ENCODE data around the gene RIMBP2. TPM values are rescaled to one million over a fixed set of nuclear protein-coding genes. Genes with fewer than 3 reads are reported as not detected.
"Not testable (repeated sequence)": the region's sequence is repeated elsewhere in the genome, so short reads cannot be mapped to it uniquely, and the experiment has no call there.

Gene RIMBP2
- total RNA-seq, 1 donor from 2014 or later: not detected

GRCh38 chr12:130689408-130690405 is 26.4 kb downstream of the RIMBP2 start:
- ATAC-seq (ENCODE audit: poor library complexity): no peak
- DNase-seq: no peak
- intact Hi-C loops (cut with DNase I): no loop called here

- ATAC-seq (ENCODE audit: poor library complexity); intact Hi-C loops (cut with DNase I); DNase-seq: not testable (repeated sequence)
Measured at GRCh38 chr12:130688999-130689398, 27.1 kb downstream of the RIMBP2 start.

- intact Hi-C loops (cut with DNase I): no loop called here
- ATAC-seq (ENCODE audit: poor library complexity): no peak
- no peak for DNase-seq
Measured at GRCh38 chr12:130687796-130688778, 28.0 kb downstream of the RIMBP2 start.

- intact Hi-C loops (cut with DNase I): no loop called here
- ATAC-seq (ENCODE audit: poor library complexity) (no peak), DNase-seq (no peak)
Measured at GRCh38 chr12:130687190-130687589, 28.9 kb downstream of the RIMBP2 start.

- ATAC-seq (ENCODE audit: poor library complexity): no peak
Measured at GRCh38 chr12:130686511-130686991, 29.5 kb downstream of the RIMBP2 start.

GRCh38 chr12:130685850-130686249 is 30.2 kb downstream of the RIMBP2 start:
- no peak for ATAC-seq (ENCODE audit: poor library complexity)
- no peak for DNase-seq
- intact Hi-C loops (cut with DNase I): no loop called here

More at GRCh38 chr12:130686511-130686991, 29.5 kb downstream of the RIMBP2 start:
- no peak for DNase-seq
- intact Hi-C loops (cut with DNase I): no loop called here

- DNase-seq (no peak), ATAC-seq (ENCODE audit: poor library complexity) (no peak)
- intact Hi-C loops (cut with DNase I): no loop called here
Measured at GRCh38 chr12:130685250-130685787, 30.8 kb downstream of the RIMBP2 start.

GRCh38 chr12:130683811-130684210 is 32.3 kb downstream of the RIMBP2 start:
- ATAC-seq (ENCODE audit: poor library complexity) (no peak), DNase-seq (no peak)
- intact Hi-C loops (cut with DNase I): no loop called here

GRCh38 chr12:130683080-130683479 is 33.0 kb downstream of the RIMBP2 start:
- intact Hi-C loops (cut with DNase I): no loop called here
- no peak for ATAC-seq (ENCODE audit: poor library complexity)
- DNase-seq: no peak

- DNase-seq (no peak), ATAC-seq (ENCODE audit: poor library complexity) (no peak)
- intact Hi-C loops (cut with DNase I): no loop called here
Measured at GRCh38 chr12:130680451-130680990, 35.6 kb downstream of the RIMBP2 start.

GRCh38 chr12:130677957-130678558 is 38.0 kb downstream of the RIMBP2 start:
- intact Hi-C loops (cut with DNase I): no loop called here
- no peak for DNase-seq

GRCh38 chr12:130675791-130676190 is 40.3 kb downstream of the RIMBP2 start:
- intact Hi-C loops (cut with DNase I): no loop called here
- no peak for DNase-seq
- no peak for ATAC-seq (ENCODE audit: poor library complexity)

More at GRCh38 chr12:130677957-130678558, 38.0 kb downstream of the RIMBP2 start:
- no peak for ATAC-seq (ENCODE audit: poor library complexity)

GRCh38 chr12:130675121-130675520 is 41.0 kb downstream of the RIMBP2 start:
- intact Hi-C loops (cut with DNase I): no loop called here
- DNase-seq (no peak), ATAC-seq (ENCODE audit: poor library complexity) (no peak)

- ATAC-seq (ENCODE audit: poor library complexity): no peak
- intact Hi-C loops (cut with DNase I): no loop called here
- DNase-seq: no peak
Measured at GRCh38 chr12:130674676-130675075, 41.4 kb downstream of the RIMBP2 start.

GRCh38 chr12:130673036-130673705 is 42.9 kb downstream of the RIMBP2 start:
- no peak for ATAC-seq (ENCODE audit: poor library complexity)
- no peak for DNase-seq
- intact Hi-C loops (cut with DNase I): no loop called here

- ATAC-seq (ENCODE audit: poor library complexity) (no peak), DNase-seq (no peak)
- intact Hi-C loops (cut with DNase I): no loop called here
Measured at GRCh38 chr12:130672089-130672820, 43.8 kb downstream of the RIMBP2 start.

GRCh38 chr12:130671556-130671955 is 44.5 kb downstream of the RIMBP2 start:
- intact Hi-C loops (cut with DNase I): no loop called here
- ATAC-seq (ENCODE audit: poor library complexity) (no peak), DNase-seq (no peak)
